HG03342 (cell line): Measurements from ENCODE around the gene NRP1.
"Not testable (repeated sequence)": the region's sequence is repeated elsewhere in the genome, so short reads cannot be mapped to it uniquely, and the experiment has no call there.

Experiments used
- ATAC-seq: cut with Tn5 transposase; IDR thresholded peaks from one replicate; pipeline ENCODE4 v1.9.1; 2021; ENCODE audit warnings: mild to moderate bottlenecking, moderate library complexity; ENCODE audit not compliant: unreplicated experiment

The NRP1 gene

DNA sequence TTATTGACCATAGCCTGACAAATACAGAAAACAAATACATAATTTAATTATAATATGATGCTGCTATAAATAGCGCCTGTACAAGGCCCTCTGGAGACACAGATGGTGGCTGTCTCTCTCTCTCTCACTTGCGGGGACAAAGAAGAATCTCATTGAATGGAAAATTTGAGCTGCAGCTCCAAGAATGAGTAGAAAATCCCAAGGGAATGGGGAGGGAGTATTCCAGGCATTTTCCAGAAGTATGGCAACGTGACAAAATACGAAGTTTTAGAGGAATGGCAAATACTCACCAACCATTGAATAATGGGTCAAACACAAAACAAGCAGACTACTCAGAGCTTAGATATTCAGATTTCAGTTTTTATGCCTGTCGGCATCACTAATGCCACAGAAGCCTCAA lies 179.9 kb downstream of the NRP1 start:
- no peak for ATAC-seq

DNA sequence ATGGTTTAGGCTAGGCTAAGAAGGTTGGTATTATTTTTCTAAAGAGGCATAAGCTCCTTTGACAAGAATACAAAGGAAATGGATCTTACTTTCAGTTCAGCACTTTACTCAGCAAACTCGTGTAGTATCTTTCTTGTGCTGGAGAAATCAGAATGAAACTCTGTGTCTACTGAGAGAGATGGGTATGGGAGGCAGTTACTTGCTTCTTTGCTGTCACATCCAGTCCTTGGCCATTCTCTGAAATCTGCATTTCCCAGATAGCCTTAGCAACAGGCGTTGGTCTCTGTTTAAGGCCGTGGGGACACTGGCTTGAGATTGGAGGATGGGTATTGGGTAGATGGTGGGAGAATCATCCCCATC lies 180.5 kb downstream of the NRP1 start:
- no peak for ATAC-seq

DNA sequence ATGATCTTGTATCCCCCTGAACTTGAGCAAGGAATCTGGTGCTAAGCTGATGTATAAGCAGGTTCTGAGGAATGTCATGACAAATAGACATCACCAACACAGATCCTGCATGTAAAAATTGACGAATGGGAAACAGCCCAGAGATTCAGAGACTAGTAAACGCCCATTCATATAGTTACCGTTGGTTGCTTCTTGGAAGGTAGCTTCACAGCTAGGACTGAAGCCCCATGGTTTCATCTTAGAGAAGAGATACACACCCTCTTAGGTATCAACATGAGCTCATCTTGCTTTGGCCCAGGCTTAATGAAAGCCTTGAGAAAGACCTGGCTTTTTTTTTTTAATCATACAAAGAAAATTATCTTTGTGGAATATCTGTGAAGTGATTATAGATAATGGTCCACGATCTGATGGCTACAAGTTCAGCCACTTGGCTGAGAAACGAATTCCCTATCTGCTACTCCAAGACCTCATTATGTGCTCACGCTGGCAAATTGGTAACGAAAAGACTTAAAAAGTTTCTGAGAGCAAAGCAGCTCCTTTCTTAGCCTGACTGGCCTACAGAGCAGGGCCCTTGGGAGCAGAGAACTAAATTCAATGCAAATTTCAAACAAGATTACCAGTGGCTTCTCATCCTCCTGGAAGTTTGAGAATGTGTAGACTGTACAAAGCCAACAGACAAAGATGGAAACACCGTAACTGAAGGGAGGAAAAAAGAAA lies 181.1 kb downstream of the NRP1 start:
- ATAC-seq = no peak

DNA sequence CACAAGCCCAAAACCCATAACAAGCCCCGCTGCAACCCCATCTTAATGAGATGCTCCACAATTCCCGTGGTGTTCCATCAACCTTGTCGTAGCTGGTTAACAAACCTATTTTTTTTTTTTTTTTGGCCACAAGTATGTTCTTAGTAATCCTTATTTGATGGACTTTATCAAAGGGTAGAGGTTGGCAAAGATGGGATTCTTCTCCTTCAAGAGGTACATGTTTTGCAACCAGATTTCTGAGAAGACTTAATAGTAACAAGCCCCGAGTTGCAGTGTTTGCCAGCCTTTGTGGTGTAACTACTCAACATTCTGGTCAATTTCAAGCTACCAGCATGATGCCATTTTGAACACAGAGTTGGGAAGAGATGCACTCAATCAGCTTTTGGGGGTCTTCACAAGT lies 181.7 kb downstream of the NRP1 start:
- no peak for ATAC-seq

DNA sequence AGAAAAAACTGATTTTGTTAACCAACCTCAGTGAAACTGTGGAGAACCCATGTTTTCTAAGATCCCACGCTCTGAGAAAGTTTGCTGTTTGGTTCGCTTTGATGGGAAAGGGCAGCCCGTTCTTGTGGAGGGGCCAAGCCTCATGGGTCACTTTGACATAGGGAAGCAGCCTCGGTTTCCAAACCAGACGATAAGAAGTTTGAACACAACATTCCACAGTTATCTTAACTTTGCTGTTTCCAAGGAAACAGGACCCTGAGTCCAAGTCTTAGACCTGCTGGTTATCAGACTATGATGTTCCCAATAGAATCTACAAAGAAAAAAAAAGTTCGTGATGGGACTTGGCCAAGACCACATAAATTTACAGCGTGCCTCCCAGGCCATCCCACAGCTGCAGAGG lies 182.3 kb downstream of the NRP1 start:
- no peak for ATAC-seq

DNA sequence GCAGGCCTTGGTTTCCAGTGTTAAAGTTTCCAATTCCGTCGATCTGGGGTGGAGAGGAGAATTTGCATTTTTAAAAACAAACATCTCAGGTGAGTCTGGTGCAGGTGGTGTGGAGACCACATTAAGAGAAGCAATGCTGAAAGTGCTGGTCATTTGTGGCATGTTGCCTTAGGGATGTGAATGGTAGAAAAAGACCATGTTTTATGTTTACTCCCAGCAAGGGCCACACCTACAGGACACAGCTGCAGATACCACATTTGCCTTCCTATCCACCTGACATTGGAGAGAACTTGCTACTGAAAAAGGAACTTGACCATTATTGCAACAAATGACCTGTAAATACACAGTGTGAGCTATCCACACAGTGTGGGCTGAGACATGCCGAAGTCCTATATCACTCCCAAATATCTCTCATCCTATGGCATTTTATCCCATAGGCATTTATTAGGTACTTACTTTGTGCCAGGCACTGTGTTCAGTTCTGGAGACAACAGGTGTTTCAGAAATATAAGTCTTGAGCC lies 183.1 kb downstream of the NRP1 start:
- ATAC-seq = no peak

DNA sequence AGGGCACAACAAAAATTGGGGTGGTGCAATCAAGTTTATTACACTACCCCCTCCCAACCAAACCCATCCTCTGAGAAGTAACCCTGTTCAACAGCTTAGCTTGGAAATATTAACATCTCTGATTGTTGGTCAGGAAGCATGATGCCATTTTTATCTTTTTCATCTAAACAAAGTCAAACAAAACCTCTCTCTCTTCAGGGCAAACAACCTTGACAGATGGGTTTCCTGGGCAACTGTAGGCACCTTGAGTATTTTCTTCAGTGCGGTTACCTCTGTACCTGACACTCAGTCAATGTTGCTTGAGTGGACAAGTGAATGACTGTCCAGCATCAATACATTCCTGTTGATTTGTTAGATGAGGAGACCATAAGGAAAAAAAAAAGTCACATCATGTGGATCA lies 183.6 kb downstream of the NRP1 start:
- ATAC-seq = no peak

DNA sequence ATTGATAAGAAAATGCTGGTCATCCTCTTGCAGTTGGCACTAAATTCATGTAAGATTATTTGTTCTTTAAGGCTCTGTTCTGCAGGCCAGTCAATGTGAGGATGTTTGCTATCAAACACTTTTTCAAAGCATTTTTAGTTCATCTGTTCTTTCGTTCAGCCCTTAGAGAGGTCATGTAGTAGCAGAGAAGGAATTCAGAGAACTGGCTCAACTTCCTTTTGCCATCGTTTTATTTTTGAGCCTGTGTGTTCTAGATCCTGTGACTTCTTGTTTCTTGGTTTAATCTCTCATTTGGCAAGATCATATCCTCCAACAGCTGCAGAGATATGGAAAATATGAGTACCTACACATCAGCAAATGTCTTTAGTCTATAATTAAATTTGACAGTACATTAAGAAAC lies 184.3 kb downstream of the NRP1 start:
- ATAC-seq = no peak

DNA sequence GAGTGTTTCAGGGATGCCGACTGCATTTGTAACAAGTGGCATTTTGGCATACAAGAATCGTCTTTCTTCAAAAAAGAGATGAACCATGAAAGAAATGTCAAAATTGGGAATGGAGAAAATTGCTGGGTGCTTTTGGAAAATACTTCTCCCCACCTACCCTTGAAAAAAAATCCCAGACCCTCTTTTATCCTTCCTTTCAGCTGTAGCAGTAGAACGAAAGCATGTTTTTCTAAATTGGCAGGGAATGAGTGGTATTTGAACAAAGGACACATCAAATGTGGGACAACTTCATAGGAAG lies 187.5 kb downstream of the NRP1 start:
- no peak for ATAC-seq

DNA sequence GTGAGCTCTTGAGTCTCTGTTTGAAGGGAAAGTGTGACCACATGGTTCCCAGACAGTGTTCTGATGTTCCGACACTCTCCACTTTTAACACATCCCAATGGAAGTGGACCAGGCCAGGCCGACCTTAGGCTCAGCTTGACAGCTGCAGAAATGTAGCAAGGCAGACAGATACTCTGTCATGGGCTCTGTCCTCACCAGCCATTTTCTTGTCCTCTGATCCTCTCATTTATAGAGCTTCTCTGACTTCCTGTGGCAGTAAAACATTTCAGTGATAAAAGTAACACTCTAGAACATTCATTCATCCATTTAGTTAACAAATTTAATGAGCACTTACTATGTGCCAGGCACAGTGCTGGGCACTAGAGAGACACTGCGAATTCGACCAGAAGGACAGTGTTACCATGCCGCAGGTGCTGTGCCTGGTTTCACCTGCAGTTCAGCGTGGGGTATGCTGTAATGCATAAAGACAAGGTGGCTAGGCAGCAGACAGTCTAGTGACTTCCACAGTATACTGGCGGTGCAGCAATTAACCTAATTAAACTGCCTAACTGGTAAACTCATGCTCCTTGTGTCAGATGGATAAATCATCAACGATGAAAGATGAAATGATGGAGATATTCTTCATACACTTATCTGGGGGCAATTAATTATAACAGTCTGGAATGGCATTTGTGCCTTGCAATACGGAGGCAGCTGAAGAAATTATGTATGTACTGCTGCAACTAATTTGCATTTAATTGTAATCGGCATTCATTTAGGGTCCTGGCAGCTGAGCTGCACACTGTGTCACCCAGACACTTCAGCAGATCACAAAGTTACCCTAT lies 188.1 kb downstream of the NRP1 start:
- no peak for ATAC-seq

DNA sequence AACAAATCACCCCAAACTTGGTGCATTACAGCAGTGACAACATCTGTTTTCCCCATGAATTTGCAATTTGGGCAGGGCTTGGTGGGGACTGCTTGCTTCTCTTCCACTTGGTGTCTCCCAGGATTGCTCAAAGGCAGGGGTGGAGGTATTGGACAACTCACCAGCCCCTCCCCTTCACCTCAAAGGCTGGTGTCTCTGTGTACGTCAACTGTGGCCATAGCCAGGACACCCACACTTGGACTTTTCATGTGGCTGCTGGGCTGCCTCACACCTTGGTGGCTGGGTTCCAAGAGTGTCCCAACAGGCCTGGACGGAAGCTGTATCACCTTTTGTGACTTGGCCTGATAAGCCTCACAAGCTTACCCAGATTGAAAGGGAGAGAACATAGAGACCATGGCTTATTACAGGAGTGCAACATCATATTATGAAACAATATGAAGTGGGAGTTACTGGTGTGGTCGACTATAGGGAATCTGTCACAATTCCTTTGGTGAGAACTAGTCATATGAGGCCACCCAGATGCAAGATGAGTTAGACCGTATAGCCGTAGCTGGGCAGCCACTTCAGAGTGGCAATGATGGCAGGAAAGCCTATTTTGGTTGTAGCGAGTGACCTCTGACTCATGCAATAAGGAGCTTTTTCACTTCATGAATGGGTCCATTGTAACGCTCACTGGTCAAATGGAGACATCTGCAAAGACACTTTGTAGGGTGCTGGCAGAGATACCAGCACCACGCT lies 188.8 kb downstream of the NRP1 start:
- ATAC-seq = no peak

DNA sequence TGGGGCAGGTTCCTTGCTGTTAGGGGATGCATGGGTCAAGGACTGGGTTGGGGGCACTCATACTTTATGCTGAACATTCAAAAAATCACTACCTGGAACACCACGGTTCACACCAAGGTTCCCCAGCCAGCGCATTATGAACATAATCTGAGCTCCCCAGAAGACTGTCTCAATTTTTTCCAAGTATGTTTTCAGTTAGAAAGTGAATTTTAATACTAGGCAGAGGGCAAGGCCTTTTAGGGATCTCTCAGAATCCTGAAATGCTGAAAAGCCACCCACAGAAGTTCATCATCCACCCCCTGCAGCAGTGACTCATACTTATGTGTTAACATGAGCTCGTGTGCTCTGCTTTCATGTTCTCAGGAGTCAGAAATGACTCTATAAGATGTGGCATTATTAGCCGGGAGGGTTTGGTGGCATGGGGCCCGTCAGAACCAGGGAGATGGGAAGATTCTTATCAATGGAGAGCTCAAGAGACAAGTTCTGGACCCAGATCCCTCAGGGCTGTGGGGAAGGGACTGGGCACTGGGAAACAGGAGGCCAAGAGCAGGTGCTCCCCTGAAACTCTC lies 191.2 kb downstream of the NRP1 start:
- no peak for ATAC-seq

DNA sequence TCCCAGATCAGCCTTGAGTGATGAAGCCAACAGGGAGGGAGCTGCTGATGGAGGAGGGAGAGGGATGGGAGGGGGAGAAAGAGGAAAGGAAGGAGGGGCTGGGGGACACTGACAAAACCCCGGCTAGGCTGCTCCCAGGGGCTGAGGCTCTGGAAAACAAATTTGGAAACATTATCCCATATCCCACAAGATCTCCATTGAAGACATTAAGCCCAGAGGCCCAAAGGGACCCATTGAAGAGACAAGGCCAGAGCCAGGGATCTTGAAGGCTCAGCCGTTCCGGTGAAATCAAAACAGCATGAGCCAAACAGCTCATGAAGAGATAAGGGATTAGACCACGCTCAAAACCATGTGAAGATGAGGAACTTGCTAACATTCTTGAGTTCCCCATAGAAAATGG lies 192.2 kb downstream of the NRP1 start:
- ATAC-seq = no peak

DNA sequence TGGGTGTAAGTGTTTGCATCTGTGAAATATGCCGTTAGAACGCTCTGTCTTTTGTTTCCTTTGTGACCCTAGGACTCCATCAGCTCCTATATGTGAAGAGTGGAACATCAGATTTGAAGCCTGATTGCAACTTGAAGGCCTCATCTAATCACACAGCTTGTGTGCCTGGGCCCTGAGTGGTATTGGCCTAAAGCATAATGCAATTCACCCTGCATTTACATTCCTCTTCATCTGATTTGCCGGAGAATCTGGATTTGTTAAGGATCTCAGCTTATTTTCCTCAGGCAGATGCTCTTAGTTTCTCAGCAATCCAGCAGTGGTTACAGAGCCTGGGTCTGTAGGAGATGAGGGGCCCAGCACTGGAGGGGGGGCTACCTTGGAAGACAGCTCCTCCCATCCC lies 193.2 kb downstream of the NRP1 start:
- ATAC-seq = no peak

DNA sequence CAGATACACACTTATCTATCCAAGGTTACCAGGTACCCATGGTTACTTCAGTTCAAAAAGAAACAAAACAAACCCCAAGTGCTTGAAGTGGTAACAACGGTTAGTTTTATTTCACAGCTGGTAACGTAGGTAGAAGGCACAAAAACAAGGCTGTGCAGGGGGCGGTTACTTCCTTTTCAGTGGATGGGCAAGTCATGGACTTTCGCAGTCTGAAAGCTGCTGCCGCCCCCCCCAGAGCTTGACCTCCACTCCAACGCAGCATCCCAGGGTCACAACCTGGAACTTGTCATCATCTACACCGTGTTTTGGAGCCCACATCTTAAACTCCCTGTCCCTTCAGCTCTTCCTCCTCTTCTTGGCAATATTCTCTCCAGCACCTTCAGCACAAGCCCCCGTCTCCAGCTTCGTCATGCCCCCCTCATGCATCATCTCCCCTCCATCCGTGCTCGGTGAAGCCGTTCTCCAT lies 195.3 kb downstream of the NRP1 start:
- no peak for ATAC-seq

DNA sequence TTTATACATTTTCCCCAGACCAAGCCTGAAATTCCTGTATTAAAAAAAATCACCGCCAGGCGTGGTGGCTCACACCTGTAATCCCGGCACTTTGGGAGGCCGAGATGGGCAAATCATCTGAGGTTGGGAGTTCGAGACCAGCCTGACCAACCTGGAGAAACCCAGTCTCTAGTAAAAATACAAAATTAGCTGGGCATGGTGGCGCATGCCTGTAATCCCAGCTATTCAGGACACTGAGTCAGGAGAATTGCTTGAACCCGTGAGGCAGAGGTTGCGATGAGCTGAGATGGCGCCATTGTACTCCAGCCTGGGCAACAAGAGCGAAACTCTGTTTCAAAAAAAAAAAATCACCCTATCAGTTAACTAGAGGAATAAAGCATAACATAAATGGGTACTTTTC lies 195.8 kb downstream of the NRP1 start:
- ATAC-seq = not testable (repeated sequence)

DNA sequence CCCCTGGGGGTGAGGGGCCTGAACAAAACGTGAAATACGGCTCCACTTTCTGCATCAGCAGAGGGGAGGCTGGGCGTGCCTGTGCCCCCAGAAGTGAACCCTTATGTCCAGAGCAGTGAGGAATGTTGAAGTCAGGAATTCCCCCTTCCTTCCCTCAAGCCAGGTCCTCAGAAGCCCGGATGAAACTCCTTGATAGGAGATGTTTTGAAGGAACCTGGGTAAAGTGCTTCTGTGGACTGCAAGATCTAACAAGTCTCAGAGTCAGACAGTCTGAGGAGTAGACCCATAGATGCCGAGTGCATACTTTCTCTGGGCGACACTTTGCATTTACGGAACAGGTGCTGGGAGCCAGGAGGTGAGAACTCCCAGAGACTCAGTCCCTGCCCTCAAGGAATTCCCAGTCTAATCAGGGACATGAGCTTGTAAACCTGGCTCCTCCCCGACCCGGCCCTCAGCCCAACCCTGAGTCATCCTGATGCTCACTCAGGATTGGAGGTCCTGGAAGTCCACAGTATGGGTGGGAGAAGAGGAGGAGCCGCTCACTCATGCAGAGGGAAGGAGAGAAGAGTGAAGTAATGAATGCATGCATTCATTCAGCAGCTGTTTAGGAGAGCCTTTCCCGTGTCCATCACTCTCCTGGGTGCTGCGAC lies 197.0 kb downstream of the NRP1 start:
- ATAC-seq = no peak

DNA sequence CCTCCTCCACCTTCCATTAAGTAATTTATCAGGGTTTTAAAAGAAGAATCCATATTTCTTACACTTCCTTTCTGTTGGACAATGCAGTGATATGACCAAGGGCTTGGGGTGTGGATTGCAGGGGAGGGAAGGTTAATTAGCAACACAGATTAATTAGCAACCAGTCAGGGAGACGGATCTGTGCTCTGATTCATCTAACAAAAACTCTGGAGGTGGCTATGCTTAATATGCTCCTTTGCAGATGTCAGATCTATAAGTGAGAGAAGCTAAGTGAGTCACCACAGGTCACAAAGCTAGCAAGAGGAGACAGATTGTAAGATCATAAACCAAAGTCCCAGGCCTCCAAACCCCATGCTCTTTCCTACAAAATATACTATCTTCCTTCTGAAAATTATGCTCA lies 197.7 kb downstream of the NRP1 start:
- no peak for ATAC-seq

DNA sequence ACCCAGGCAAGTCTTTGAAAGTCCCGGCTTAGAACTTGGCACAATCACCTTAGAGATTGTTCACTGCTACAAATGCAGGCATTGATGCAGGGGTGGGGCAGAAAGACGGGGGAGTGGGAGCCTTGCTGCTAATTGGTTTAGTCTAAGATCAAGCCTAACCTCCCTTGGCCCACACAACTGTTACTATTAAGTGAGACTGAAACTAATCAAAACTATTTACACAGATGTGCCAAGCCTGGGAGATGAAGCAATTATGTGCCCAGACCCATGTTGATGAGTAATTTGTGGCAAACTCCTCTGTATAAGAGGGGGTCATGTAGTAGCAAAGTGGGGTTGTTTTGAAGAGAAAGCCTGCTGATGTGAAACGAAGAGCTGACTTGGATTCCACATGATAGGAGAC lies 198.2 kb downstream of the NRP1 start:
- ATAC-seq = no peak

DNA sequence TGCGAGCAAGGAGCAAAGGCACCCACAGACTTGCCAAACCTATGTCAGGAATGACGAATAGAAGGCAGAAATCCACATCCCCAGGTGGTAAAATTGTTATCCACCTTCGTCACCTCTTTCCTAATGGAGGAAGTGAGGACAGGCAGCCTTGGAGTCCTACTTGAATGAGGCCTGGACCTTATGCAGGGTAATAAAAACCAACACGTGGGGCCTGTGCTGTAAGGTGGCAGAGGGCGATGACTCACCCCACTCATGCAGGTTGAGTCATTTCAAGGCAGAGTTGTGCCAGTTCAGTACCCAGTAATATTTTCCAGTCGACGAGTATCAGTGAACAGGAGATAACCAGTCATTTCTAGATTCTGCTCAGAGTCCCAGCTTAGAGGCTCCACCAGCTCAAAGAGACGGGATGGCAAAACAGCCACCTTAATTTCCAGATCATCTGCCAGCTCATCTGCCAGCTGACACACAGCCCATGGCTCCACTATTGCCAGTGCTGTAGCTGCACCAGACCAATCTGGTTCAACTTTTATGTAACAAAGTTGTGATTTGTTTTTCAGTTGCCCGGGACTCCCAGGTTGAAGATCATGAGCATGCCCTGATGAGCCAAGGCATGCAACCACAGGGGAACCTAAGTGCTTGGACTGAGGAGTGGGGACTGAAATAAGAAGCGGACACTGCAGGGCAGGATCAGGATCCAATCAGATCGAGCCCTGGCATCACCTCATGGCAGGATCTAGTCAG lies 200.3 kb downstream of the NRP1 start:
- ATAC-seq = peak; percentile 55
